Vagina (tissue), 2 donors: ENCODE data around the gene EPS8L2. TPM values are rescaled to one million over a fixed set of nuclear protein-coding genes. Genes with fewer than 3 reads are reported as not detected.

Source experiments
- DNase-seq, 2 donors: peaks; one replicate each; pipeline ENCODE4 v3.0.0-alpha.2; 2017; ENCODE audit errors: extremely low spot score in 2 of 2
- H3K27ac ChIP-seq: fragments of 200-600 bp; sonication (generic); one replicate; pipeline ENCODE4 v1.5.1; 2019
- H3K27me3 ChIP-seq: fragments of 200-600 bp; sonication (generic); one replicate; pipeline ENCODE4 v1.5.1; 2019
- H3K36me3 ChIP-seq, 2 donors: fragments of 200-600 bp; sonication (generic); one replicate each; pipeline ENCODE4 v1.5.1; 2017 to 2019
- H3K4me1 ChIP-seq: fragments of 200-600 bp; sonication (generic); one replicate; pipeline ENCODE4 v1.5.1; 2019
- H3K4me3 ChIP-seq, 2 donors: fragments of 200-600 bp; sonication (generic); 1 replicate in 1 of 2; 2 replicates in 1 of 2; pipeline ENCODE4 v1.5.1; 2016 to 2019
- H3K9me3 ChIP-seq: fragments of 200-600 bp; sonication (generic); one replicate; pipeline ENCODE4 v1.5.1; 2019
- CTCF ChIP-seq, 3 experiments: fragments of 450-650 bp in 2 of 3; fragments of 200-600 bp in 1 of 3; sonication (generic) in 1 of 3; IDR thresholded peaks; one replicate each; pipeline ENCODE4 v1.5.1; 2017 to 2019; ENCODE audit warnings: antibody characterized with exemption in 3 of 3, mild to moderate bottlenecking in 2 of 3, moderate library complexity in 2 of 3
- POLR2A ChIP-seq, 2 donors: fragments of 450-650 bp; IDR thresholded peaks; one replicate each; pipeline ENCODE4 v1.6.1; 2017; ENCODE audit warnings: antibody characterized with exemption in 2 of 2, mild to moderate bottlenecking in 2 of 2, moderate library complexity in 2 of 2
- POLR2AphosphoS5 ChIP-seq, 2 donors: sonication (generic); formaldehyde crosslinking; IDR thresholded peaks; one replicate each; pipeline ENCODE4 v1.9.0; 2017; ENCODE audit warnings: antibody characterized with exemption in 2 of 2, mild to moderate bottlenecking in 2 of 2, low read depth in 1 of 2; ENCODE audit not compliant: insufficient read depth in 1 of 2
- intact Hi-C: fragments of 100-400 bp; cut with DNase I; formaldehyde crosslinking; loops from one replicate; pipeline ENCODE4 v1.15.1; 2023
- total RNA-seq: library from RNA; depleted of rRNA; stranded (reverse); fragments of >200 nt; gene quantifications from one replicate; pipeline ENCODE4 v1.2.3, GENCODE V29; 2016

Gene EPS8L2
- total RNA-seq, 1 donor from 2014 or later: 195 TPM

DNA sequence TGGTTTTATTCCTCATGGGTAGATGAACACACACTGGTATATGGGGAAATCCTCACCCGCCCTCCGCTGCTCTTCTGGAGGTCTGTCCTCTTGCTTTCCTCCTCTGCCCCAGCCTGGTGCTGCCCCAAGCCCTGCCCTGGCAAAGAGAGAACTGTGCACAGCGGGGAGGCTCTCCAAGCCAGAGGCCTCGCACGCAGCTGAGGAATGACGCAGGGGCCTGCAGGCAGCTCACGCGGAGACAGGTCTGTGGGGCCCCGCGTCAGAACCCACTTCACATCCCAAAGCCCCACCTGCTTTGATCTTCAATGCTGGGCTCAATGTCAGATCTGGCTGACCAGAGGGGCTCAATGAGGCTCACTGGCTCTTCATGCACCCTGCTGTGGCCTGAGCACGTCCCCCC lies 61.2 kb downstream of the EPS8L2 start:
- no peak for DNase-seq
- Histone ChIP-seq H3K9me3 (no peaks in the 10 kb centered on the region), H3K4me1 (peaks cover 5% of the 10 kb centered on the region), H3K27ac (no peak overlapping the region), H3K4me3 (no peak overlapping the region), H3K36me3 (peaks cover 0 to 46% of the 10 kb centered on the region in 2 donors), H3K27me3 (no peaks in the 10 kb centered on the region)
- intact Hi-C loops: no loop called here
- no peak for TF ChIP-seq POLR2A (IDR thresholded peaks at IDR 0.05)
- TF ChIP-seq CTCF (IDR thresholded peaks at IDR 0.05): no peak
- no peak for TF ChIP-seq POLR2AphosphoS5 (IDR thresholded peaks at IDR 0.05; ENCODE audit: insufficient read depth in 1 of 2, low read depth in 1 of 2)

GRCh38 chr11:769887-770641 lies 64.0 kb downstream of the EPS8L2 start:
- intact Hi-C loops: no loop called here
- Histone ChIP-seq H3K4me1 (peaks cover 4% of the 10 kb centered on the region), H3K27me3 (no peaks in the 10 kb centered on the region), H3K9me3 (no peaks in the 10 kb centered on the region), H3K27ac (no peak overlapping the region), H3K36me3 (peaks cover 0 to 31% of the 10 kb centered on the region in 2 donors), H3K4me3 (no peak overlapping the region)
- TF ChIP-seq CTCF (IDR thresholded peaks at IDR 0.05) (no peak), POLR2AphosphoS5 (IDR thresholded peaks at IDR 0.05; ENCODE audit: insufficient read depth in 1 of 2, low read depth in 1 of 2) (no peak), POLR2A (IDR thresholded peaks at IDR 0.05) (no peak)
- no peak for DNase-seq

DNA sequence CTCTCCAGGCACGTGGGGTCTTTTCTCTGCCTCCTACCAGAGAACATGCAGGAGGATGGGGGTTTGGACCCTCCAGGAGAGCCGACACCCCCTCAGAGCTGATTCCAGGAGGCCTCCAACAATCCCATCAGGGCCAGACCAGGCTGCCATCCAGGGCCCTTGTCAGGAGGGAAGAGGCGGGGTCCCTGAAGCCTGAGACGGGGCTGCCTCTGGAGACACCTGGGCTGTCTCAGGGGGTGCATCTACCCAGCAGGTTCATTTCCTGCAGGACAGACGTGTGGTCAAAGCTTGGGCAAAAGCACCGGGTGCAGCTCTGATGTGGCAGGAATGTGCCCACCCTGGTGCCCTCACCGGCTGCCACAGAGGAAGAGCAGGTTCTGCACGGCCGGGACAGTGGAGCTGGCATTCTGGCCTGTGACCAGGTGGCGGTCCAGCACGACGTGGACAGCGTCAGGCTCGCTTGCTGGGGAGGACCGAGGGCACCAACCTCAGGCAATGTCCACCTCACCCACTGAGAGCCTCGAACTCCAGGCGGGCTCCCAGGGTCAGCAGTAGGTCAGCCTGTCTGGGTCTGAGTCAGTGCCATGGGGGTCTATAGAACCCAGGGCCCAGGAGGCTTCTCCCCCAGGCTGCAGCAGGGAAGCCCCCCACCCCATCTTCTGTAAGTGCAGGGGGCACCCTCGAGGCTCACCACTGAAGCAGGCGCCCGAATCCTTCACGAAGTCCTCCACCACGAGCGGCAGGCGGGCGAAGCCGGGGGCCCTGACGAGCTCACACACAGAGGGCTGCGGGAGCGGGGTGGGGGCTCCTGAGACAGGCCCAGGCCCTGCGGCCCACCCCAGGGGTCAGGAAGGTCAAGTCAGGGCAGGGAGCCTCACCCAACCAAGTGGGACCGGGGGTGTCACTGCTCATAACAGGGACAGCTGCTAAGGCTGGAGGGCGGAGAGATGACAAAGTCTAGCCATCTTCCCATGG lies 64.9 kb downstream of the EPS8L2 start:
- no peak overlapping the region for H3K27ac ChIP-seq

GRCh38 chr11:771617-772204 lies 65.7 kb downstream of the EPS8L2 start:
- TF ChIP-seq POLR2AphosphoS5 (IDR thresholded peaks at IDR 0.05; ENCODE audit: insufficient read depth in 1 of 2, low read depth in 1 of 2) (no peak), POLR2A (IDR thresholded peaks at IDR 0.05) (no peak), CTCF (IDR thresholded peaks at IDR 0.05) (no peak)
- H3K4me3 ChIP-seq: no peak overlapping the region
- H3K27ac ChIP-seq: no peak overlapping the region
- peaks cover 20% of the 10 kb centered on the region for H3K4me1 ChIP-seq
- no peaks in the 10 kb centered on the region for H3K9me3 ChIP-seq
- intact Hi-C loops: no loop called here
- DNase-seq: no peak
- no peaks in the 10 kb centered on the region for H3K27me3 ChIP-seq
- H3K36me3 ChIP-seq: peaks cover 0 to 21% of the 10 kb centered on the region in 2 donors

More for the DNA sequence above, 64.9 kb downstream of the EPS8L2 start:
- no peaks in the 10 kb centered on the region for H3K27me3 ChIP-seq
- no peaks in the 10 kb centered on the region for H3K9me3 ChIP-seq
- no peak overlapping the region for H3K4me3 ChIP-seq
- peaks cover 12% of the 10 kb centered on the region for H3K4me1 ChIP-seq
- intact Hi-C loops: no loop called here
- TF ChIP-seq POLR2A (IDR thresholded peaks at IDR 0.05) (no peak), POLR2AphosphoS5 (IDR thresholded peaks at IDR 0.05; ENCODE audit: insufficient read depth in 1 of 2, low read depth in 1 of 2) (no peak), CTCF (IDR thresholded peaks at IDR 0.05) (no peak)
- no peak for DNase-seq
- peaks cover 0 to 29% of the 10 kb centered on the region in 2 donors for H3K36me3 ChIP-seq
